ENCODE measurements around the gene BIN2. TPM values are rescaled to one million over a fixed set of nuclear protein-coding genes. Genes with fewer than 3 reads are reported as not detected.

The BIN2 gene
- total and polyA plus RNA-seq, 2 experiments from 2014 or later, result not detected

DNA sequence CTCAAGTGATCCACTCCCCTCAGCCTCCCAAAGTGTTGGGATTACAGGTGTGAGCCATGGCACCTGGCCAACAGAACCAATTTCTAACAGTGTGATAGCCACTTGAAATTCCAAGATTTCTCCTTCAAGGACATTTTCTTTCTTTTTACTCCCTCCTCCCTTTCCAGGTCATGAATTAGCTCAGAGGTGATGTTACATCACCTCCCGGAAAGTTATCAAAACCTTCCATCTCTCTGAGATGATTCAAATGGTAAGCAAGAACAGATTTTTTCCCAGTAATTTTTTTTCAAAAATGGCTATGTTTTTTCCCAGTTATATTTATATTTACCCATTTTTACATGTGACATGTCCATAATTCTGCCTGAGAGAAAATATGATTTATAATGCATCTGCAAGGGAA is 38.1 kb downstream of the BIN2 start:
- no peaks in the 10 kb centered on the region for H3K9me3 Mint-ChIP-seq
- H3K4me1 Mint-ChIP-seq, result no peaks in the 10 kb centered on the region
- ATAC-seq (no peak), DNase-seq (ENCODE audit: low spot score) (no peak)
- H3K27me3 Mint-ChIP-seq (ENCODE audit: insufficient read depth, low read depth, poor library complexity), result peaks cover 1% of the 10 kb centered on the region
- Histone ChIP-seq H3K9me2 (ENCODE audit: insufficient read depth) (no peaks in the 10 kb centered on the region), H3K4me1 (ENCODE audit: insufficient read depth) (no peaks in the 10 kb centered on the region; the same call in 1 of the 2 replicates), H3K4me3 (no peak overlapping the region), H4K20me1 (replicated peaks; ENCODE audit: insufficient read depth) (no peaks in the 10 kb centered on the region), H3K4me2 (no peak overlapping the region), H3F3A (replicated peaks; ENCODE audit: low read depth) (no peaks in the 10 kb centered on the region), H3K27ac (ENCODE audit: low read depth) (no peak overlapping the region), H3K36me3 (ENCODE audit: insufficient read depth) (no peaks in the 10 kb centered on the region), H3K27me3 (ENCODE audit: insufficient read depth) (no peaks in the 10 kb centered on the region), H2AFZ (no peak overlapping the region), H3K79me2 (replicated peaks; ENCODE audit: insufficient read depth) (no peaks in the 10 kb centered on the region)
- H3K36me3 Mint-ChIP-seq (ENCODE audit: low read depth), result no peaks in the 10 kb centered on the region
- H3K4me3 Mint-ChIP-seq, result no peak overlapping the region
- H3K27ac Mint-ChIP-seq, result no peak overlapping the region
- no peak for TF ChIP-seq STAT1 (IDR thresholded peaks at IDR 0.05; ENCODE audit: unreplicated experiment)
- TF ChIP-seq EZH2 (IDR thresholded peaks at IDR 0.05; ENCODE audit: low read depth, unreplicated experiment), result no peak
- no peak for TF ChIP-seq NANOG (IDR thresholded peaks at IDR 0.05; ENCODE audit: borderline replicate concordance)
- TF ChIP-seq POLR2AphosphoS5 (IDR thresholded peaks at IDR 0.05; ENCODE audit: low read depth), result no peak
- no peak for TF ChIP-seq ZNF331 (CRISPR knock-in tag; IDR thresholded peaks at IDR 0.05; ENCODE audit: low read depth)

DNA sequence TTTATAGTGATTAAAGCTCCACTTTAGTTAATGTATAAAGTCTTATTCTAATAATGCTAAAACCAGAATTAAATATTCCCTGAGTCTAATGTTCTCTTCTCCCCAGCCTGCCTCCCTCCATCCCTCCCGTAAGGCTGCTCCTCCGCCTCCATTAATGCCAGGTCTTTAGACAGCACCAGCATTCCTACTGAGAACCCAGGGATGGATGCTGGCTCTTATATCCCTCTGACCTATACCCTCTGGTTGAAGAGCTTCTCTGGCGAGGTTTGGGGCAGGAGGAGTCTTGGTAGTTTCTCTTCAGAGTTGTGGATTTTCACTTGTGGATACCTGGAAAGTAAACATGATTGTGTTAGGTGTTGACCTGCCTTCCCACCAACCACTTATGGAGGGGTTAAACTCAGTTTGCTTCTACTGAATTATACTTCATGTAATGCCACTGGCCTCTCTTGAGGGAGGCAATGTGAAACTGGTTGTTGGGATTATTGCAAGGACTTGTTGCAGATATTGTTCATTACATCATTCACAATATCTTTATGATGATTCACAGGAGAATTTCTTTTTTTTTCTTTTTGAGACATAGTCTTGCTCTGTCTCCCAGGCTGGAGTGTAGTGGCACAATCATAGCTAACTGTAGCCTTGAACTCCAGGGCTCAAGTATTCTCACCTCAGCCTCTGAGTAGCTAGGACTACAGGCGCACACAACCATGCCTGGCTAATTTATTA is 42.6 kb downstream of the BIN2 start:
- Histone ChIP-seq H3K9me2 (ENCODE audit: insufficient read depth) (no peaks in the 10 kb centered on the region), H4K20me1 (replicated peaks; ENCODE audit: insufficient read depth) (no peaks in the 10 kb centered on the region), H3K27ac (ENCODE audit: low read depth) (no peak overlapping the region), H3K79me2 (replicated peaks; ENCODE audit: insufficient read depth) (no peaks in the 10 kb centered on the region), H3F3A (replicated peaks; ENCODE audit: low read depth) (no peaks in the 10 kb centered on the region), H3K27me3 (ENCODE audit: insufficient read depth) (no peaks in the 10 kb centered on the region), H3K4me1 (ENCODE audit: insufficient read depth) (no peaks in the 10 kb centered on the region; the same call in 1 of the 2 replicates), H3K4me2 (no peak overlapping the region), H3K36me3 (ENCODE audit: insufficient read depth) (no peaks in the 10 kb centered on the region), H3K4me3 (no peak overlapping the region), H2AFZ (no peak overlapping the region)
- ATAC-seq, result no peak; the same call in 2 of the 3 replicates
- Mint-ChIP-seq H3K4me1 (no peaks in the 10 kb centered on the region), H3K27ac (no peak overlapping the region), H3K4me3 (no peak overlapping the region), H3K9me3 (no peaks in the 10 kb centered on the region), H3K36me3 (ENCODE audit: low read depth) (no peaks in the 10 kb centered on the region), H3K27me3 (ENCODE audit: insufficient read depth, low read depth, poor library complexity) (no peaks in the 10 kb centered on the region)
- no peak for DNase-seq (ENCODE audit: low spot score)
- TF ChIP-seq POLR2AphosphoS5 (IDR thresholded peaks at IDR 0.05; ENCODE audit: low read depth), result no peak
- TF ChIP-seq ZNF331 (CRISPR knock-in tag; IDR thresholded peaks at IDR 0.05; ENCODE audit: low read depth), result no peak
- TF ChIP-seq EZH2phosphoT487 (IDR thresholded peaks at IDR 0.05; ENCODE audit: unreplicated experiment), result no peak
- TF ChIP-seq, protein P1, sequence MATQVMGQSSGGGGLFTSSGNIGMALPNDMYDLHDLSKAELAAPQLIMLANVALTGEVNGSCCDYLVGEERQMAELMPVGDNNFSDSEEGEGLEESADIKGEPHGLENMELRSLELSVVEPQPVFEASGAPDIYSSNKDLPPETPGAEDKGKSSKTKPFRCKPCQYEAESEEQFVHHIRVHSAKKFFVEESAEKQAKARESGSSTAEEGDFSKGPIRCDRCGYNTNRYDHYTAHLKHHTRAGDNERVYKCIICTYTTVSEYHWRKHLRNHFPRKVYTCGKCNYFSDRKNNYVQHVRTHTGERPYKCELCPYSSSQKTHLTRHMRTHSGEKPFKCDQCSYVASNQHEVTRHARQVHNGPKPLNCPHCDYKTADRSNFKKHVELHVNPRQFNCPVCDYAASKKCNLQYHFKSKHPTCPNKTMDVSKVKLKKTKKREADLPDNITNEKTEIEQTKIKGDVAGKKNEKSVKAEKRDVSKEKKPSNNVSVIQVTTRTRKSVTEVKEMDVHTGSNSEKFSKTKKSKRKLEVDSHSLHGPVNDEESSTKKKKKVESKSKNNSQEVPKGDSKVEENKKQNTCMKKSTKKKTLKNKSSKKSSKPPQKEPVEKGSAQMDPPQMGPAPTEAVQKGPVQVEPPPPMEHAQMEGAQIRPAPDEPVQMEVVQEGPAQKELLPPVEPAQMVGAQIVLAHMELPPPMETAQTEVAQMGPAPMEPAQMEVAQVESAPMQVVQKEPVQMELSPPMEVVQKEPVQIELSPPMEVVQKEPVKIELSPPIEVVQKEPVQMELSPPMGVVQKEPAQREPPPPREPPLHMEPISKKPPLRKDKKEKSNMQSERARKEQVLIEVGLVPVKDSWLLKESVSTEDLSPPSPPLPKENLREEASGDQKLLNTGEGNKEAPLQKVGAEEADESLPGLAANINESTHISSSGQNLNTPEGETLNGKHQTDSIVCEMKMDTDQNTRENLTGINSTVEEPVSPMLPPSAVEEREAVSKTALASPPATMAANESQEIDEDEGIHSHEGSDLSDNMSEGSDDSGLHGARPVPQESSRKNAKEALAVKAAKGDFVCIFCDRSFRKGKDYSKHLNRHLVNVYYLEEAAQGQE (IDR thresholded peaks at IDR 0.05; ENCODE audit: unreplicated experiment), result no peak
- TF ChIP-seq STAT1 (IDR thresholded peaks at IDR 0.05; ENCODE audit: unreplicated experiment), result no peak
- TF ChIP-seq, protein P2, sequence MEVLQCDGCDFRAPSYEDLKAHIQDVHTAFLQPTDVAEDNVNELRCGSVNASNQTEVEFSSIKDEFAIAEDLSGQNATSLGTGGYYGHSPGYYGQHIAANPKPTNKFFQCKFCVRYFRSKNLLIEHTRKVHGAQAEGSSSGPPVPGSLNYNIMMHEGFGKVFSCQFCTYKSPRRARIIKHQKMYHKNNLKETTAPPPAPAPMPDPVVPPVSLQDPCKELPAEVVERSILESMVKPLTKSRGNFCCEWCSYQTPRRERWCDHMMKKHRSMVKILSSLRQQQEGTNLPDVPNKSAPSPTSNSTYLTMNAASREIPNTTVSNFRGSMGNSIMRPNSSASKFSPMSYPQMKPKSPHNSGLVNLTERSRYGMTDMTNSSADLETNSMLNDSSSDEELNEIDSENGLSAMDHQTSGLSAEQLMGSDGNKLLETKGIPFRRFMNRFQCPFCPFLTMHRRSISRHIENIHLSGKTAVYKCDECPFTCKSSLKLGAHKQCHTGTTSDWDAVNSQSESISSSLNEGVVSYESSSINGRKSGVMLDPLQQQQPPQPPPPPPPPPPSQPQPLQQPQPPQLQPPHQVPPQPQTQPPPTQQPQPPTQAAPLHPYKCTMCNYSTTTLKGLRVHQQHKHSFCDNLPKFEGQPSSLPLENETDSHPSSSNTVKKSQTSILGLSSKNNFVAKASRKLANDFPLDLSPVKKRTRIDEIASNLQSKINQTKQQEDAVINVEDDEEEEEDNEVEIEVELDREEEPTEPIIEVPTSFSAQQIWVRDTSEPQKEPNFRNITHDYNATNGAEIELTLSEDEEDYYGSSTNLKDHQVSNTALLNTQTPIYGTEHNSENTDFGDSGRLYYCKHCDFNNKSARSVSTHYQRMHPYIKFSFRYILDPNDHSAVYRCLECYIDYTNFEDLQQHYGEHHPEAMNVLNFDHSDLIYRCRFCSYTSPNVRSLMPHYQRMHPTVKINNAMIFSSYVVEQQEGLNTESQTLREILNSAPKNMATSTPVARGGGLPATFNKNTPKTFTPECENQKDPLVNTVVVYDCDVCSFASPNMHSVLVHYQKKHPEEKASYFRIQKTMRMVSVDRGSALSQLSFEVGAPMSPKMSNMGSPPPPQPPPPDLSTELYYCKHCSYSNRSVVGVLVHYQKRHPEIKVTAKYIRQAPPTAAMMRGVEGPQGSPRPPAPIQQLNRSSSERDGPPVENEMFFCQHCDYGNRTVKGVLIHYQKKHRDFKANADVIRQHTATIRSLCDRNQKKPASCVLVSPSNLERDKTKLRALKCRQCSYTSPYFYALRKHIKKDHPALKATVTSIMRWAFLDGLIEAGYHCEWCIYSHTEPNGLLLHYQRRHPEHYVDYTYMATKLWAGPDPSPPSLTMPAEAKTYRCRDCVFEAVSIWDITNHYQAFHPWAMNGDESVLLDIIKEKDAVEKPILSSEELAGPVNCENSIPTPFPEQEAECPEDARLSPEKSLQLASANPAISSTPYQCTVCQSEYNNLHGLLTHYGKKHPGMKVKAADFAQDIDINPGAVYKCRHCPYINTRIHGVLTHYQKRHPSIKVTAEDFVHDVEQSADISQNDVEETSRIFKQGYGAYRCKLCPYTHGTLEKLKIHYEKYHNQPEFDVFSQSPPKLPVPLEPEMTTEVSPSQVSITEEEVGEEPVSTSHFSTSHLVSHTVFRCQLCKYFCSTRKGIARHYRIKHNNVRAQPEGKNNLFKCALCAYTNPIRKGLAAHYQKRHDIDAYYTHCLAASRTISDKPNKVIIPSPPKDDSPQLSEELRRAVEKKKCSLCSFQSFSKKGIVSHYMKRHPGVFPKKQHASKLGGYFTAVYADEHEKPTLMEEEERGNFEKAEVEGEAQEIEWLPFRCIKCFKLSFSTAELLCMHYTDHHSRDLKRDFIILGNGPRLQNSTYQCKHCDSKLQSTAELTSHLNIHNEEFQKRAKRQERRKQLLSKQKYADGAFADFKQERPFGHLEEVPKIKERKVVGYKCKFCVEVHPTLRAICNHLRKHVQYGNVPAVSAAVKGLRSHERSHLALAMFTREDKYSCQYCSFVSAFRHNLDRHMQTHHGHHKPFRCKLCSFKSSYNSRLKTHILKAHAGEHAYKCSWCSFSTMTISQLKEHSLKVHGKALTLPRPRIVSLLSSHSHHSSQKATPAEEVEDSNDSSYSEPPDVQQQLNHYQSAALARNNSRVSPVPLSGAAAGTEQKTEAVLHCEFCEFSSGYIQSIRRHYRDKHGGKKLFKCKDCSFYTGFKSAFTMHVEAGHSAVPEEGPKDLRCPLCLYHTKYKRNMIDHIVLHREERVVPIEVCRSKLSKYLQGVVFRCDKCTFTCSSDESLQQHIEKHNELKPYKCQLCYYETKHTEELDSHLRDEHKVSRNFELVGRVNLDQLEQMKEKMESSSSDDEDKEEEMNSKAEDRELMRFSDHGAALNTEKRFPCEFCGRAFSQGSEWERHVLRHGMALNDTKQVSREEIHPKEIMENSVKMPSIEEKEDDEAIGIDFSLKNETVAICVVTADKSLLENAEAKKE (CRISPR knock-in tag; IDR thresholded peaks at IDR 0.05), result no peak
- TF ChIP-seq NANOG (IDR thresholded peaks at IDR 0.05; ENCODE audit: borderline replicate concordance), result no peak
- TF ChIP-seq ZNF114 (CRISPR knock-in tag; IDR thresholded peaks at IDR 0.05), result no peak
- no peak for TF ChIP-seq EZH2 (IDR thresholded peaks at IDR 0.05; ENCODE audit: low read depth, unreplicated experiment)
- TF ChIP-seq JUNB (IDR thresholded peaks at IDR 0.05; ENCODE audit: unreplicated experiment), result no peak

Measured in GM23338 (cell line).